D341Med (cell line): ENCODE results near the gene EML6.
"Not testable (repeated sequence)": the region's sequence is repeated elsewhere in the genome, so short reads cannot be mapped to it uniquely, and the experiment has no call there.

Experiments
- DNase-seq: peaks from one replicate; pipeline ENCODE4 v3.0.0; 2012; ENCODE audit warnings: low spot score

The EML6 gene

DNA sequence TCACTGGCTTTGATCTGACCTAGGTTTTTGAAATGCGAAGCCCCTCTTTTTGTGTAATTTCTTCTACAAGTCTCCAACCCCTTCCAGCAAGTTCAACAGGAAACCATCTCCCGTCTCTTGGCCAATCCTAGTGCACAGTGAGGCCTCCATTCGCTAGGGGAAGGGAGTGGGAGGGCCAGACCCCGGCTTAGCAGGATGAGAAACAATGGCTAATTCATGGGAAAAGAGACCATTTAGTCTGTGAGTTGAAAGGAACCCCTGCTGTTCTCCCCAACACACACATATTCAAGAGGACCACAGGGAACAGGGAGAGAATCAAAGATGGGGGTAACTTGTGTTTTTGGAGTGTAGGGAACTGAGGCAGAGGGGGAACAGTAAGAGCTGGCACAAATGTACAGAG, 243.8 kb downstream of the EML6 start:
- DNase-seq = no peak

DNA sequence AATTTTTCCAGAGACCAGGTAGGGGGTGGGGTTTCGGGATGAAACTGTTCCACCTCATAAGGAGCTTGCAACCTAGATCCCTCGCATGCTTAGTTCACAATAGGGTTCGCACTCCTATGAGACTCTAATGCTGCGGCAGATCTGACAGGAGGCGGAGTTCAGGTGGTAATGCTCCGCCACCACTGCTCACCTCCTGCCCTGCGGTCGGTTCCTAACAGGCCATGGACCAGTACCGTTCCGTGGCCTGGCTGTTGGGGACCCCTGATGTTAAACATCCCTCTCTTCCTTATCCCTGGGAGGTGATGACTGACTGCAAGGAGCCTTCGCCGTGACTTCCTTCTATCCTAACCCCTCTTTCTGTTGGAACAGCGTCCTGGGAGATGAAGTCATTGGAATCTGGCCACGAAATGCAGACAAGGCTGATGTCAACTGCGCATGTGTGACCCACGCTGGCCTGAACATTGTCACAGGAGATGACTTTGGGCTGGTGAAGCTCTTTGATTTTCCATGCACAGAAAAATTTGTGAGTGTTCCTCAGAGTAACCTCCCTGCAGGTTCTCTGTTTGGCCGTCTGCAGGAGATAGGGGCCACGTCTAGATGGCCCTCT, 244.4 kb downstream of the EML6 start:
- no peak for DNase-seq

- no peak for DNase-seq
Observed at GRCh38 chr2:54968561-54969218, 245.2 kb downstream of the EML6 start.

- DNase-seq = no peak
Observed at GRCh38 chr2:54969295-54969939, 246.0 kb downstream of the EML6 start.

GRCh38 chr2:54969940-54970338, 246.5 kb downstream of the EML6 start:
- no peak for DNase-seq

DNA sequence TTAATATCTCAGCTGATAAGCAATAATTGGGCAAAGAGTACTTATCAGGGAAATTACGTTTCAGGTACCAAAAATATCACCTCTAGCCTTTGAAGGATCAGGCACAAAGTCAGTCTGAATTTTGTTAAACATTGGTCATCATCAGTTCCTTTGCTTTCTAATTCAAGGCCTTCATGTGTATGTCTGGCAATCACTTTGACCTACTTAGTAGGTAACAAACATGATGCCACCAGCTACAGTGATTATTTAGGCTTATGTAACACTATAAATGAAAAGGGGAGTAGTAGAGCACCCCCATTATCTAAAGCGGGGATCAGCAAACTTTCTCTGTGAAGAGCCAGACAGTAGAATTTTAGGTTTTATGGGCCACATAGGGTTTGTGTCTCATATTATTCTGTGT, 251.7 kb downstream of the EML6 start:
- no peak for DNase-seq

DNA sequence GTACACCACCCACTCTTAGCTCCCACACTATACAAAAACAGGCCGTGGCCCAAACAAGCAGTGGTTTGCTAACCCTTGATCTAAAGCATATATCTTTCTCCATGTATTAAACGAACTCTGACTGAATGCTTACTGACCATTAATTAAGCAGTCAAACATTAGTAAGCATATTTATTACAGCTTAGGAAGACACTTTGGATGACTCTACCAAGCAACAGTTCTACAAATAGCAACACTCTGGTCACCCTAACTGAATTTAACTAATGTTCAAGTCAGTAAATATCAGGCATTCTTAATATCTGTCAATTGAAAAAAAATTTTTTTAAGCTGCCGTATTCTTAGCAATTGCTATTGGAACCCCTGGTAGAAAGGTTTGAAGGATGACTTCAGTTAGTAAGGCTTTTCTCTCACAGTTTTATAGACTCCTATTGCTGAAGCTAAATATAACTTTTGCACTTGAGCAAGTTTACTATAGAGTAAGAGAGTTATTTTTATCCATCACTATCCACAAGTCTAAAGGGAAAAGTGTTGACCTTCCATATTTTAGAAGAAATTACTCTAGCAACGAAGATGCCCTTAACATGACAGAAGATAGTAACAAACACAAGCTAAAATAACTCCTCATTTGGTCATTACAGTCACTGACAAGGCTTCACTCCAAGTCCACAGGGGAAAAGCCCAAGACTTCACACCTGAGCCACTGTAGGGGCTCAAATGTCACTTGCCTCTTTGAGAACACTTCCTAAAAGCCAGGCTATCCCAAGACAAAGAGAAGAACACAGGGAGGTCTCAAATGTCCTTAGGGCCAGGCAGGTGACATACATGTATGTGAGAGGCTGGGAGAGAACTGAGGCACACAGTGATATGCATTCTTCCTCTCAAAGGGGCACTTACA, 252.4 kb downstream of the EML6 start:
- no peak for DNase-seq

- DNase-seq = no peak
Observed at GRCh38 chr2:54977149-54977548, 253.7 kb downstream of the EML6 start.

GRCh38 chr2:54979321-54980044, 256.0 kb downstream of the EML6 start:
- no peak for DNase-seq

- no peak for DNase-seq
Observed at GRCh38 chr2:54981385-54981784, 257.9 kb downstream of the EML6 start.

GRCh38 chr2:54983345-54984220, 260.1 kb downstream of the EML6 start:
- no peak for DNase-seq

DNA sequence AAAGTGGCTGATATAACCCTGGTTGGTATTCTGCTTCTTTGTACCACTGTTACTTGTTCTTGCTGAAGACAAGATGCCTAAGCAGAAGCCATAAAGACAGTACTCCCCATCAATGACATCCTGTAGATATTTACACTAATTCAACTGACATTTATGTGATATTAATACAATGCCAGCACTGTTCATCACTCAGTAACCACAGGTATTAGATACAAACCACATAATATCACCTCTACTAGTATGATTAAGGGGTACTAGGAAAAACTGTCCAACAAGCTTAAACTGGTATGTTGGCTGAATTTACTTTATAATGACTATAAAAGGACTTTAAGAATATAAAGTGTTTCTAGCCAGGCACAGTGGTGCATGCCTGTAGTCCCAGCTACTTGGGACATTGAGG, 261.0 kb downstream of the EML6 start:
- DNase-seq = no peak

DNA sequence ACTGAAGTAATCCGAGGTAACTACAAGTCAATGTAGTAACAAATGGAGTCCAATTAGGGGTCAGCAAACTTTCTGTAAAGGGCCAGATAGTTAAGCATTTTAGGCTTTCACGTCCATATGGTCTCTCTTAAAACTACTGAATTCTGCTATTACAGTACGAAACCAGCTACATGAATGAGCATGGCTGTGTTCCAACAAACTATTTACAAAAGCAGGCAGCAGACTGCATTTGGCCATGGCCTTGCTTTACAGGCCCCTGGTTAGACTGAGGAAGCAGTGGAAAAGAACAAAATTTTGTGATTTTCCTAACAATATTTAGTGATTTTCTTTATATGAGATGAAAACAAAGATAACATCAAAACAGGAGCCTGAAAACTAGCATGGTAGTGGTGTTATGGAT, 262.8 kb downstream of the EML6 start:
- DNase-seq = no peak

DNA sequence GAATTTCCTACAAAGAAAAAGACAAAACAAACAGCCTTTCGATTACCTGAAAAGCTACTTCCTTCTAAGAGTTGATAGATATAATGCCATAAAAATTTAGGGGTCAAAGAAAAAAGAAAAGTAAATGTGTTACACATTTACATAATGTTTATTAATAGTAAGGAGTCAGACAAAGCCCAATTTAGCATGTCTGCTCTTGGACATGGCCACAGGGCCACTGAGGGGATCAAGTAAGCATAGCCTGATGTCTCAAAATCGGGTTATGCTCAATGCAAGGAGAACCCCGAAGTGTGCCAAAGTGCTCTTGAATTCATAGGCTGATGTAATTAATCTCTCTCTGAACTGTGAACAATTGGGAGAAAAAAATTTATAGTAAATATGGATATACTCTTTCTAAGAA, 265.1 kb downstream of the EML6 start:
- no peak for DNase-seq

DNA sequence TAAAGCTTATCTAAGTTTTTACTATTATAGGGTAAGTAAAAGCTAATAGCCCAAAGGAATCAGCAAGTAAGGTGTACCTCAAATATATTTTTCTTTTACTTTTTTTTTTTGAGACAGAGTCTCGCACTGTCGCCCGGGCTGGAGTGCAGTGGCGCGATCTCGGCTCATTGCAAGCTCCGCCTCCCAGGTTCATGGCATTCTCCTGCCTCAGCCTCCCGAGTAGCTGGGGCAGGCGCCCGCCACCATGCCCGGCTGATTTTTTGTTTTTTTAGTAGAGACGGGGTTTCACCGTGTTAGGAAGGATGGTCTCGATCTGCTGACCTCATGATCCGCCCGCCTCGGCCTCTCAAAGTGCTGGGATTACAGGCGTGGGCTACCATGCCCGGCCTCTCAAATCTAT, 267.2 kb downstream of the EML6 start:
- DNase-seq = not testable (repeated sequence)

DNA sequence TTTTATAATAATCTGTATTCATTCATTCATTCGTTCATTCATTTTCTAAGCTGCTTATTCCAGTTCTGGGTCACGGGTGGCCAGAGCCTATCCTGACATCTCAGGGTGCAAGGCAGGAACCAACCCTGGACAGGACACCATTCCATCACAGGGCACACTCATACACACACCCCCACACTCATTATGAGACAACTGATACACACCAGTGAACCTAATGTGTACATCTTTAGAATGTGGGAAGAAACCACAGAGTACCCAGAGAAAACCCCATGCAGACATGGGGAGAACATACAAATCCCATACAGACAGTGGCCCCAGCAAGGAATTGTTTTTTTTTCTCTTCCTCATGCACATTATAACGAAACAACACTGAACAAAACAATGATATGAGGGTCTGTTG, 272.1 kb downstream of the EML6 start:
- no peak for DNase-seq

GRCh38 chr2:54997826-54998225, 274.4 kb downstream of the EML6 start:
- DNase-seq = no peak

GRCh38 chr2:54999182-54999581, 275.7 kb downstream of the EML6 start:
- no peak for DNase-seq

- no peak for DNase-seq
Observed at GRCh38 chr2:55000341-55000740, 276.9 kb downstream of the EML6 start.

DNA sequence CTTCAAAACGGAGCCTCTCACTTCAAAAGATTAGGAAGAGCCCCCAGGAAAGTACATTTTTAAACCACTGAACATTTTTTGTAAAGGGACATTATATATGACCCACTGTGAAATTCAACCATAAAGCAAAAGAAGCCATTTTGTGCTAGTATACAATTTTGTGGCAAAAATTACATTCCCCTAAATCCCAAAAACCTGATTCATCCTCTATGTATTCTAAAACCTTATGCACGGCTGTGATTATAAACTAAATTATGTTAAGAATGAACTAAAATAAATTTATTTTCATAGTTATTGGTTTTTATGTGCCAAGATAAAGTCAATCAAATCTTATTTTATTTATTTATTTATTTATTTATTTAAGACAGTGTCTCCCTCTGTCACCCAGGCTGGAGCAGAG, 278.3 kb downstream of the EML6 start:
- DNase-seq = no peak
